NB4 (cell line): ENCODE measurements around the gene CPE.

Source experiments
- DNase-seq: peaks from one replicate; pipeline ENCODE4 v3.0.0; 2010; ENCODE audit warnings: low read depth
- H3K4me3 ChIP-seq: one replicate; pipeline ENCODE4 v1.5.1; 2011; ENCODE audit warnings: mild to moderate bottlenecking, low read depth, low read length, moderate library complexity
- CTCF ChIP-seq: IDR thresholded peaks from one replicate; pipeline ENCODE4 v1.5.1; 2012; ENCODE audit warnings: low read depth, low read length
- MAX ChIP-seq: IDR thresholded peaks from 2 replicates; pipeline ENCODE4 v1.6.1; 2011; ENCODE audit warnings: low read depth, low read length
- MYC ChIP-seq: IDR thresholded peaks from 2 replicates; pipeline ENCODE4 v1.6.1; 2011; ENCODE audit warnings: low read depth, low read length
- POLR2A ChIP-seq: IDR thresholded peaks from 2 replicates; pipeline ENCODE4 v1.6.1; 2011; ENCODE audit warnings: mild to moderate bottlenecking; ENCODE audit not compliant: insufficient read length; ENCODE audit errors: extremely low read depth

Gene CPE

GRCh38 chr4:165507381-165507780 lies 128.6 kb downstream of the CPE start:
- no peak for TF ChIP-seq MAX
- no peak for TF ChIP-seq POLR2A
- TF ChIP-seq CTCF: no peak
- no peak for TF ChIP-seq MYC
- H3K4me3 ChIP-seq: no peak overlapping the region
- no peak for DNase-seq

GRCh38 chr4:165508372-165509120 lies 129.7 kb downstream of the CPE start:
- no peak for TF ChIP-seq MAX
- no peak for TF ChIP-seq CTCF
- TF ChIP-seq MYC: no peak
- no peak overlapping the region for H3K4me3 ChIP-seq
- no peak for DNase-seq

- DNase-seq: no peak
- no peak overlapping the region for H3K4me3 ChIP-seq
- TF ChIP-seq CTCF (no peak), POLR2A (no peak), MAX (no peak), MYC (no peak)
Measured at GRCh38 chr4:165512424-165512823, 133.6 kb downstream of the CPE start.

- no peak for DNase-seq
- no peak for TF ChIP-seq CTCF
- H3K4me3 ChIP-seq: no peak overlapping the region
Measured at GRCh38 chr4:165514739-165515138, 135.9 kb downstream of the CPE start.

- no peak for DNase-seq
- no peak for TF ChIP-seq POLR2A
- no peak for TF ChIP-seq MAX
- TF ChIP-seq CTCF: no peak
- TF ChIP-seq MYC: no peak
- H3K4me3 ChIP-seq: no peak overlapping the region
Measured at GRCh38 chr4:165515201-165515600, 136.4 kb downstream of the CPE start.
